ENCODE results near the gene SUN1. TPM values are rescaled to one million over a fixed set of nuclear protein-coding genes. Genes with fewer than 3 reads are reported as not detected.

SUN1 gene
- total and polyA plus RNA-seq, 2 experiments from 2014 or later, result 63.3 to 145 TPM

GRCh38 chr7:879706-880105, 47.4 kb downstream of the SUN1 start:
- H3K9me2 ChIP-seq (ENCODE audit: insufficient read depth), result no peaks in the 10 kb centered on the region
- H3K4me1 ChIP-seq (ENCODE audit: insufficient read depth), result peaks cover 5% of the 10 kb centered on the region; the same call in 1 of the 2 replicates
- peaks cover 13% of the 10 kb centered on the region for H3F3A ChIP-seq (replicated peaks; ENCODE audit: low read depth)
- H3K9me3 Mint-ChIP-seq, result no peaks in the 10 kb centered on the region; the same call in 2 of the 3 replicates
- no peak overlapping the region for H3K4me3 Mint-ChIP-seq
- H3K79me2 ChIP-seq (replicated peaks; ENCODE audit: insufficient read depth), result peaks cover 77% of the 10 kb centered on the region
- peaks cover 2% of the 10 kb centered on the region for H3K27me3 Mint-ChIP-seq (ENCODE audit: insufficient read depth, low read depth, poor library complexity)
- H3K4me3 ChIP-seq, result no peak overlapping the region
- peaks cover 24% of the 10 kb centered on the region for H3K36me3 Mint-ChIP-seq (ENCODE audit: low read depth)
- no peaks in the 10 kb centered on the region for H3K27me3 ChIP-seq (ENCODE audit: insufficient read depth)
- peaks cover 45% of the 10 kb centered on the region for H4K20me1 ChIP-seq (replicated peaks; ENCODE audit: insufficient read depth)
- H3K4me2 ChIP-seq, result no peak overlapping the region
- DNase-seq (ENCODE audit: low spot score) (no peak), ATAC-seq (no peak)
- H3K36me3 ChIP-seq (ENCODE audit: insufficient read depth), result no peaks in the 10 kb centered on the region; the same call in 1 of the 2 replicates
- TF ChIP-seq STAT1 (IDR thresholded peaks at IDR 0.05; ENCODE audit: unreplicated experiment), result no peak
- no peak for TF ChIP-seq ZNF114 (CRISPR knock-in tag; IDR thresholded peaks at IDR 0.05)
- no peak for TF ChIP-seq NANOG (IDR thresholded peaks at IDR 0.05; ENCODE audit: borderline replicate concordance)
- TF ChIP-seq REST (IDR thresholded peaks at IDR 0.05; ENCODE audit: unreplicated experiment), result no peak
- no peak for TF ChIP-seq CREB1 (CRISPR knock-in tag; IDR thresholded peaks at IDR 0.05; ENCODE audit: low read depth)
- no peak for TF ChIP-seq ZNF462 (CRISPR knock-in tag; IDR thresholded peaks at IDR 0.05)
- TF ChIP-seq CTCF (conservative IDR thresholded peaks at IDR 0.05; ENCODE audit: low read depth in 2 of 2), result no peak
- no peak for TF ChIP-seq JUNB (IDR thresholded peaks at IDR 0.05; ENCODE audit: unreplicated experiment)
- no peak for TF ChIP-seq ETS1 (IDR thresholded peaks at IDR 0.05)
- no peak for TF ChIP-seq EZH2phosphoT487 (IDR thresholded peaks at IDR 0.05; ENCODE audit: unreplicated experiment)
- TF ChIP-seq POLR2AphosphoS5 (IDR thresholded peaks at IDR 0.05; ENCODE audit: low read depth), result no peak
- no peak for TF ChIP-seq EZH2 (IDR thresholded peaks at IDR 0.05; ENCODE audit: low read depth, unreplicated experiment)
- no peak for TF ChIP-seq ZNF331 (CRISPR knock-in tag; IDR thresholded peaks at IDR 0.05; ENCODE audit: low read depth)
- H3K27ac Mint-ChIP-seq, result no peak overlapping the region
- no peak overlapping the region for H3K27ac ChIP-seq (ENCODE audit: low read depth)
- H2AFZ ChIP-seq, result no peak overlapping the region
- H3K4me1 Mint-ChIP-seq, result peaks cover 18% of the 10 kb centered on the region

All from GM23338 (cell line).